CD4-positive, alpha-beta T cell treated with Interferon alpha-2 for 1 hour (primary cell): ENCODE results near the gene PSMB2.
A peak's percentile ranks its signal among the peaks of the same experiment; 100 is the strongest.

ENCODE experiments used
- DNase-seq, 2 donors: peaks; one replicate each; pipeline ENCODE4 v3.0.0-alpha.2; 2020 to 2022

The PSMB2 gene

GRCh38 chr1:35640380-35641232 lies 720 bp downstream of the PSMB2 start:
- no peak for DNase-seq

- DNase-seq, result peak in 1 of 2 donors; percentile 59
Observed at GRCh38 chr1:35637401-35637809, 3.9 kb downstream of the PSMB2 start.

- no peak for DNase-seq
Observed at GRCh38 chr1:35633547-35633946, 7.8 kb downstream of the PSMB2 start.

- DNase-seq, result no peak
Observed at GRCh38 chr1:35631396-35631795, 9.9 kb downstream of the PSMB2 start.

- DNase-seq, result no peak
Observed at GRCh38 chr1:35629051-35629450, 12.3 kb downstream of the PSMB2 start.

- DNase-seq, result no peak
Observed at GRCh38 chr1:35623832-35624231, 17.5 kb downstream of the PSMB2 start.

GRCh38 chr1:35622510-35623178 lies 18.7 kb downstream of the PSMB2 start:
- DNase-seq, result no peak

GRCh38 chr1:35619237-35620121 lies 21.8 kb downstream of the PSMB2 start:
- no peak for DNase-seq

GRCh38 chr1:35615440-35615839 lies 25.9 kb downstream of the PSMB2 start:
- DNase-seq, result no peak

GRCh38 chr1:35611655-35612054 lies 29.7 kb downstream of the PSMB2 start:
- DNase-seq, result no peak

GRCh38 chr1:35605867-35606182 lies 35.5 kb downstream of the PSMB2 start:
- DNase-seq, result no peak

- DNase-seq, result no peak
Observed at GRCh38 chr1:35605071-35605866, 36.1 kb downstream of the PSMB2 start.

- no peak for DNase-seq
Observed at GRCh38 chr1:35603941-35604340, 37.4 kb downstream of the PSMB2 start.

GRCh38 chr1:35603468-35603867 lies 37.9 kb downstream of the PSMB2 start:
- no peak for DNase-seq

GRCh38 chr1:35600593-35600992 lies 40.7 kb downstream of the PSMB2 start:
- DNase-seq, result no peak

- no peak for DNase-seq
Observed at GRCh38 chr1:35599411-35599810, 41.9 kb downstream of the PSMB2 start.

GRCh38 chr1:35598895-35599294 lies 42.4 kb downstream of the PSMB2 start:
- DNase-seq, result no peak

GRCh38 chr1:35597870-35598269 lies 43.5 kb downstream of the PSMB2 start:
- no peak for DNase-seq

GRCh38 chr1:35595684-35596083 lies 45.6 kb downstream of the PSMB2 start:
- DNase-seq, result no peak

GRCh38 chr1:35594005-35594760 lies 47.1 kb downstream of the PSMB2 start:
- no peak for DNase-seq

- DNase-seq, result no peak
Observed at GRCh38 chr1:35592991-35593769, 48.1 kb downstream of the PSMB2 start.
